GM18517 (cell line): ENCODE results near the gene PTCH2.

ENCODE experiments used
- ATAC-seq: cut with Tn5 transposase; IDR thresholded peaks from one replicate; pipeline ENCODE4 v1.9.1; 2021; ENCODE audit warnings: mild to moderate bottlenecking, moderate library complexity; ENCODE audit not compliant: unreplicated experiment

PTCH2 gene

GRCh38 chr1:44784094-44785028 is 58.7 kb downstream of the PTCH2 start:
- ATAC-seq, result no peak

DNA sequence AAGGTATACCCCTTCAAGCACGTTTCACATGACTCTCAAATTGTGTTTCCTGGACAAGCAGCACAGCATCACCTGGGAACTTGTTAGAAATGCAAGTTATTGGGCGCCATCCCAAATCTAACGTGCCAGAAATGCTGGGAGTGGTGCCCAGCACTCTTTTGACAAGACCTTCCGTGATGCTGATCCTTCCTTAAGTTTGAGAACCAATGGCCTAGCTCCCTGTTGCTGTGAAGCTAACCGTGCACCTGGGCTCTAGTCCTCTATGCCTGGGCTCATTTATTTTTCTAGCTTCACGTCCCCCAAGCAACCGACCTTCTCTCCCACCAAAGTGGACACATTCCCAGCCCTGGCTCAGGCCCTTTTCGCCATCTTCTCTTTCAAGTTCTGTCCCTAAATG is 59.4 kb downstream of the PTCH2 start:
- ATAC-seq, result no peak

- no peak for ATAC-seq
These were observed 62.4 kb downstream of the PTCH2 start for GRCh38 chr1:44780583-44781121.

- no peak for ATAC-seq
These were observed 64.1 kb downstream of the PTCH2 start for GRCh38 chr1:44778705-44779576.

DNA sequence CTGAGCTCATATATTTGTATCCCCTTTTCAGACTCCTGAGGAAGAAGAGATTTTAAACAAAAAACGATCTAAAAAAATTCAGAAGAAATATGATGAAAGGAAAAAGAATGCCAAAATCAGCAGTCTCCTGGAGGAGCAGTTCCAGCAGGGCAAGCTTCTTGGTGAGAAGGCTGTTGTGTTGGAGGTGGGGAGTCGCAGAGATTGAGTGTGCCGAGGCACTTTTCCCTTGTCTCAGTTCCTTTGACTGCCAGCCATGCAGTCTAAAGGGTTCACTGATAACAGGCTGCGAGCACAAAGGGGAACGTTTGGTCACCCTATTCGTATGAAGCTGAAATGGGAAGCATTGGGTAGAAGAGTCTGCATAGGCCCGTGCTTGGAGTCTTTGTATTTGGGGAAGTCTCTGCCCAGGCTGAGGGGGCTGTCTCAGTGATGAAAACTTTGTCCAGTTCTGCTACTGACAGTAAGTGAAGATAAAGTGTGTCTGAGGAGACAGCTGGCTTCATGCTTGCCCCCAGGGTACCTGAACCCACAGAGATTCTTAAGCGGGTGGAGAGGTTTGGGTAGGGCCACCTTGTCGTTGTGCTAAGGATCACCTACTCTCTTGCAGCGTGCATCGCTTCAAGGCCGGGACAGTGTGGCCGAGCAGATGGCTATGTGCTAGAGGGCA is 65.0 kb downstream of the PTCH2 start:
- no peak for ATAC-seq

GRCh38 chr1:44777547-44777946 is 65.5 kb downstream of the PTCH2 start:
- no peak for ATAC-seq

- no peak for ATAC-seq
These were observed 66.4 kb downstream of the PTCH2 start for GRCh38 chr1:44776730-44777068.

DNA sequence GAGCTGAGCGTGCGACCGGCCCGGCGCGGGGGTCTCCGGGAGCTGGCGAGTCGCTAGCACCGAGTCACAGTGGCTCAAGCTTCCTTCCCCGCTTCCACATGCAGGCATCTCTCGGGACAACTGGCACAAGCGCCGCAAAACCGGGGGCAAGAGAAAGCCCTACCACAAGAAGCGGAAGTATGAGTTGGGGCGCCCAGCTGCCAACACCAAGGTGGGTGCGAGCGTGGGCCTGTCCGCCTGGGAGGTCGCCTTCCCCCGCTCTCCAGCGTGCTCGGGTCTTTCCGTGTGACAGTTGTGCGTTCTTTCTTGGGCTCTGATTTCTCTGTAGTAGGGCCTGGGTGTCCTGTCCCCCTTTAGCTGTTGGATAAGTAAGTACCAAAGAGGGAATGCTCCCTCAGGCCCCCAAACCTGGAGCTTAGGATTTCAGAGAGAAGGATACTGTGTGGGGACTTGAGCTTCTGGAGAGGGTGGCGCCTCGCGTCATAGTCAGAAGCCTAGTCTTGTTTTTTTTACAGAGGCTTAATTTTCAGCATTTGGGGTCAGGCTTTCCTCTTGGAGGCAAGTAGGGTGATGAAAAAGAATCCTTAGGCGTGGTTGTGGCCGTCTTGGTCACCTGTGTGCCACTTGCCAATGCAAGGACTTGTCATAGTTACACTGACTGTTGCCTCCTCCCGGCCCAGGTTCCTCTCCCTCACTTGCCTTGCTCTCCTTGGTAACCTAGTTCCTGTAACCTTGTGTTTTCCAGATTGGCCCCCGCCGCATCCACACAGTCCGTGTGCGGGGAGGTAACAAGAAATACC is 66.9 kb downstream of the PTCH2 start:
- peak; percentile 10 for ATAC-seq

GRCh38 chr1:44775078-44775929 is 67.7 kb downstream of the PTCH2 start, which contains the start of gene RPS8:
TSS of gene RPS8 (plus strand) at chr1:44775540. CDS start at chr1:44775597, 57 bp downstream.
- peak; percentile 83 for ATAC-seq
